Large intestine (tissue), 3 donors: ENCODE measurements around the gene CLDN6. TPM values are rescaled to one million over a fixed set of nuclear protein-coding genes. Genes with fewer than 3 reads are reported as not detected.

Experiments
- DNase-seq, 2 donors: peaks; one replicate each; pipeline versions ENCODE4 v3.0.0 to v3.0.0-alpha.2; 2013
- H3K27ac ChIP-seq: one replicate; pipeline ENCODE4 v1.5.1; 2013; ENCODE audit warnings: low read length
- H3K27me3 ChIP-seq: 2 replicates; pipeline ENCODE4 v1.6.1; 2013; ENCODE audit warnings: low read length; ENCODE audit not compliant: control insufficient read depth, insufficient read depth
- H3K36me3 ChIP-seq: 2 replicates; pipeline ENCODE4 v1.6.1; 2013; ENCODE audit warnings: low read length; ENCODE audit not compliant: control insufficient read depth, insufficient read depth
- H3K4me1 ChIP-seq: one replicate; pipeline ENCODE4 v1.6.1; 2013; ENCODE audit warnings: low read length; ENCODE audit not compliant: control insufficient read depth, insufficient read depth
- H3K4me3 ChIP-seq: one replicate; pipeline ENCODE4 v1.5.1; 2013; ENCODE audit warnings: low read length
- H3K9me3 ChIP-seq: one replicate; pipeline ENCODE4 v1.6.1; 2013; ENCODE audit warnings: mild to moderate bottlenecking, low read depth, low read length, moderate library complexity; ENCODE audit not compliant: control insufficient read depth
- WGBS: methylation state at CpG from one replicate; pipeline ENCODE4 v1.1.5; 2013; ENCODE audit warnings: low lambda C conversion rate; ENCODE audit not compliant: insufficient coverage; 5-methylcytosine and 5-hydroxymethylcytosine counted together
- polyA plus RNA-seq: library from polyadenylated mRNA; unstranded; fragments of 120-200 nt; gene quantifications from one replicate; pipeline ENCODE4 v1.2.1, GENCODE V29; 2013

The CLDN6 gene
- polyA plus RNA-seq, 1 donor: 26.0 TPM

GRCh38 chr16:2976673-2977072 is 41.3 kb downstream of the CLDN6 start:
- Histone ChIP-seq H3K36me3 (peaks cover 11% of the 10 kb centered on the region), H3K27ac (no peak overlapping the region), H3K9me3 (peaks cover 3% of the 10 kb centered on the region), H3K27me3 (no peaks in the 10 kb centered on the region), H3K4me3 (no peak overlapping the region), H3K4me1 (peaks cover 5% of the 10 kb centered on the region)
- WGBS: no CpG with 5 or more reads among the region's 15 CpGs
- DNase-seq: no peak

GRCh38 chr16:2976201-2976600 is 41.8 kb downstream of the CLDN6 start:
- Histone ChIP-seq H3K36me3 (peaks cover 11% of the 10 kb centered on the region), H3K27ac (no peak overlapping the region)
- DNase-seq: no peak

GRCh38 chr16:2975161-2975795 is 42.7 kb downstream of the CLDN6 start:
- no peaks in the 10 kb centered on the region for H3K27me3 ChIP-seq
- no peak for DNase-seq
- H3K9me3 ChIP-seq: peaks cover 3% of the 10 kb centered on the region
- peaks cover 6% of the 10 kb centered on the region for H3K4me1 ChIP-seq
- WGBS: no CpG with 5 or more reads among the region's 28 CpGs
- H3K36me3 ChIP-seq: peaks cover 11% of the 10 kb centered on the region
- no peak overlapping the region for H3K4me3 ChIP-seq
- H3K27ac ChIP-seq: no peak overlapping the region

More at GRCh38 chr16:2976201-2976600, 41.8 kb downstream of the CLDN6 start:
- WGBS: no CpG with 5 or more reads among the region's 7 CpGs
- Histone ChIP-seq H3K4me3 (no peak overlapping the region), H3K9me3 (peaks cover 3% of the 10 kb centered on the region), H3K27me3 (no peaks in the 10 kb centered on the region), H3K4me1 (peaks cover 5% of the 10 kb centered on the region)

GRCh38 chr16:2974319-2975056 is 43.5 kb downstream of the CLDN6 start:
- no CpG with 5 or more reads among the region's 15 CpGs for WGBS
- no peak for DNase-seq
- H3K4me1 ChIP-seq: peaks cover 8% of the 10 kb centered on the region
- no peaks in the 10 kb centered on the region for H3K27me3 ChIP-seq
- H3K9me3 ChIP-seq: peaks cover 3% of the 10 kb centered on the region
- H3K36me3 ChIP-seq: peaks cover 11% of the 10 kb centered on the region
- no peak overlapping the region for H3K27ac ChIP-seq
- H3K4me3 ChIP-seq: no peak overlapping the region

GRCh38 chr16:2973605-2974318 is 44.2 kb downstream of the CLDN6 start:
- WGBS: no CpG with 5 or more reads among the region's 17 CpGs
- Histone ChIP-seq H3K4me3 (no peak overlapping the region), H3K36me3 (peaks cover 11% of the 10 kb centered on the region), H3K9me3 (peaks cover 3% of the 10 kb centered on the region), H3K27ac (no peak overlapping the region), H3K4me1 (peaks cover 9% of the 10 kb centered on the region), H3K27me3 (no peaks in the 10 kb centered on the region)
- DNase-seq: no peak

GRCh38 chr16:2973093-2973492 is 44.9 kb downstream of the CLDN6 start:
- no peak for DNase-seq
- Histone ChIP-seq H3K4me1 (peaks cover 16% of the 10 kb centered on the region), H3K9me3 (peaks cover 3% of the 10 kb centered on the region), H3K36me3 (peaks cover 11% of the 10 kb centered on the region), H3K27me3 (peaks cover 5% of the 10 kb centered on the region), H3K27ac (no peak overlapping the region), H3K4me3 (no peak overlapping the region)
- no CpG with 5 or more reads among the region's 5 CpGs for WGBS

- Histone ChIP-seq H3K27me3 (peaks cover 14% of the 10 kb centered on the region), H3K9me3 (peaks cover 10% of the 10 kb centered on the region), H3K27ac (no peak overlapping the region), H3K36me3 (peaks cover 11% of the 10 kb centered on the region), H3K4me3 (no peak overlapping the region), H3K4me1 (peaks cover 23% of the 10 kb centered on the region)
- DNase-seq: no peak
- WGBS: no CpG with 5 or more reads among the region's 15 CpGs
These were observed 45.8 kb downstream of the CLDN6 start for GRCh38 chr16:2971985-2972784.

- H3K9me3 ChIP-seq: peaks cover 10% of the 10 kb centered on the region
- DNase-seq: no peak
- H3K27ac ChIP-seq: no peak overlapping the region
- no peak overlapping the region for H3K4me3 ChIP-seq
- peaks cover 11% of the 10 kb centered on the region for H3K36me3 ChIP-seq
- H3K4me1 ChIP-seq: peaks cover 23% of the 10 kb centered on the region
- WGBS: no CpG with 5 or more reads among the region's 35 CpGs
- peaks cover 22% of the 10 kb centered on the region for H3K27me3 ChIP-seq
These were observed 46.6 kb downstream of the CLDN6 start for GRCh38 chr16:2971134-2971984.

GRCh38 chr16:2970563-2970962 is 47.4 kb downstream of the CLDN6 start:
- H3K36me3 ChIP-seq: peaks cover 11% of the 10 kb centered on the region
- H3K4me3 ChIP-seq: peak overlapping the region; percentile 66
- peaks cover 23% of the 10 kb centered on the region for H3K4me1 ChIP-seq
- H3K27me3 ChIP-seq: peaks cover 30% of the 10 kb centered on the region
- no CpG with 5 or more reads among the region's 6 CpGs for WGBS
- peaks cover 15% of the 10 kb centered on the region for H3K9me3 ChIP-seq
- H3K27ac ChIP-seq: no peak overlapping the region
- DNase-seq: no peak
